Esophagus squamous epithelium (tissue), 5 donors: ENCODE data around the gene NHS. TPM values are rescaled to one million over a fixed set of nuclear protein-coding genes. Genes with fewer than 3 reads are reported as not detected.

Experiments
- DNase-seq: peaks from one replicate; lab custom pipeline; 2025; lab: John Stamatoyannopoulos, UW
- H3K27ac ChIP-seq, 4 donors: fragments of 200-600 bp; sonication (generic); one replicate each; pipeline ENCODE4 v1.5.1; 2016 to 2019; ENCODE audit warnings: mild to moderate bottlenecking in 1 of 4
- H3K27me3 ChIP-seq, 4 donors: fragments of 200-600 bp; sonication (generic); 1 replicate in 3 of 4; 2 replicates in 1 of 4; pipeline versions ENCODE4 v1.5.1 to v1.6.0; 2017 to 2021; ENCODE audit warnings: antibody characterized with exemption in 1 of 4
- H3K36me3 ChIP-seq, 3 donors: fragments of 200-600 bp; sonication (generic); one replicate each; pipeline ENCODE4 v1.5.1; 2016 to 2019
- H3K4me1 ChIP-seq, 3 donors: fragments of 200-600 bp; sonication (generic); one replicate each; pipeline ENCODE4 v1.5.1; 2017 to 2019
- H3K4me3 ChIP-seq, 4 donors: fragments of 200-600 bp; sonication (generic); 1 replicate in 3 of 4; 2 replicates in 1 of 4; pipeline ENCODE4 v1.5.1; 2016 to 2019; ENCODE audit warnings: mild to moderate bottlenecking in 2 of 4, moderate library complexity in 1 of 4
- H3K9me3 ChIP-seq, 3 donors: fragments of 200-600 bp; sonication (generic); one replicate each; pipeline ENCODE4 v1.5.1; 2016 to 2019
- CTCF ChIP-seq, 6 experiments: fragments of 450-650 bp in 4 of 6; fragments of 200-600 bp in 2 of 6; sonication (generic) in 2 of 6; IDR thresholded peaks; one replicate each; pipeline ENCODE4 v1.5.1; 2016 to 2019; ENCODE audit warnings: antibody characterized with exemption in 6 of 6, mild to moderate bottlenecking in 4 of 6, moderate library complexity in 4 of 6
- POLR2A ChIP-seq, 4 donors: fragments of 450-650 bp; IDR thresholded peaks; one replicate each; pipeline ENCODE4 v1.6.1; 2017; ENCODE audit warnings: antibody characterized with exemption in 4 of 4, mild to moderate bottlenecking in 4 of 4, moderate library complexity in 3 of 4
- WGBS, 2 donors: methylation state at CpG; one replicate each; pipeline ENCODE4 v1.1.5; 2018; 5-methylcytosine and 5-hydroxymethylcytosine counted together
- intact Hi-C: fragments of 100-400 bp; cut with DNase I; formaldehyde crosslinking; loops from one replicate; pipeline ENCODE4 v1.15.0; 2022
- total RNA-seq, 4 donors: library from RNA; depleted of rRNA; stranded (reverse); fragments of >200 nt; gene quantifications; one replicate each; pipeline ENCODE4 v1.1.0, GENCODE V29; 2016
- donor health status: DM: yes; HTN: yes; CAD: no.

NHS gene
- total RNA-seq, 4 donors from 2014 or later, result 1.2 to 3.4 (median 2.6) TPM

- H3K9me3 ChIP-seq, result no peaks in the 10 kb centered on the region
- no peak overlapping the region for H3K27ac ChIP-seq
- H3K36me3 ChIP-seq, result no peaks in the 10 kb centered on the region
- H3K4me1 ChIP-seq, result peaks cover 0 to 5% (median 5%) of the 10 kb centered on the region in 3 donors
- intact Hi-C loops, result no loop called here
- WGBS, 2 donors, result 68 to 87% methylated on average over 5 of the region's 5 CpGs
- no peaks in the 10 kb centered on the region for H3K27me3 ChIP-seq
- no peak for TF ChIP-seq CTCF (IDR thresholded peaks at IDR 0.05)
- no peak for TF ChIP-seq POLR2A (IDR thresholded peaks at IDR 0.05)
- DNase-seq, result no peak
- no peak overlapping the region for H3K4me3 ChIP-seq
Observed at GRCh38 chrX:17579026-17579425, 204.0 kb downstream of the NHS start.

GRCh38 chrX:17580539-17581152, 205.6 kb downstream of the NHS start:
- H3K4me3 ChIP-seq, result no peak overlapping the region
- no peaks in the 10 kb centered on the region for H3K27me3 ChIP-seq
- H3K4me1 ChIP-seq, result peaks cover 0 to 11% (median 8%) of the 10 kb centered on the region in 3 donors
- 50 to 92% methylated on average over 2 to 6 of the region's 6 CpGs for WGBS, 2 donors
- intact Hi-C loops, result loop anchor here (10.0 kb wide), 1 partner anchor 206 kb away; the partner anchor contains the start of gene NHS
- H3K9me3 ChIP-seq, result no peaks in the 10 kb centered on the region
- H3K27ac ChIP-seq, result peak overlapping the region in 1 of 4 donors; percentile 28
- H3K36me3 ChIP-seq, result no peaks in the 10 kb centered on the region
- DNase-seq, result no peak
- TF ChIP-seq CTCF (IDR thresholded peaks at IDR 0.05), result no peak
- no peak for TF ChIP-seq POLR2A (IDR thresholded peaks at IDR 0.05)

- H3K4me3 ChIP-seq, result no peak overlapping the region
- TF ChIP-seq POLR2A (IDR thresholded peaks at IDR 0.05) (no peak), CTCF (IDR thresholded peaks at IDR 0.05) (no peak)
- H3K4me1 ChIP-seq, result peaks cover 0 to 11% (median 8%) of the 10 kb centered on the region in 3 donors
- intact Hi-C loops, result loop anchor here (10.0 kb wide), 1 partner anchor 207 kb away; the partner anchor contains the start of gene NHS
- DNase-seq, result no peak
- H3K9me3 ChIP-seq, result no peaks in the 10 kb centered on the region
- no peaks in the 10 kb centered on the region for H3K27me3 ChIP-seq
- H3K36me3 ChIP-seq, result no peaks in the 10 kb centered on the region
- WGBS, 2 donors, result 38 to 41% methylated on average over 5 of the region's 5 CpGs
- no peak overlapping the region for H3K27ac ChIP-seq
Observed at GRCh38 chrX:17581641-17582040, 206.6 kb downstream of the NHS start.

- Histone ChIP-seq H3K36me3 (no peaks in the 10 kb centered on the region), H3K27me3 (no peaks in the 10 kb centered on the region), H3K4me1 (peaks cover 0 to 11% (median 8%) of the 10 kb centered on the region in 3 donors), H3K4me3 (no peak overlapping the region), H3K9me3 (no peaks in the 10 kb centered on the region), H3K27ac (no peak overlapping the region)
- WGBS, 2 donors, result 0 to 29% methylated on average over 1 to 4 of the region's 4 CpGs
- DNase-seq, result no peak
- TF ChIP-seq CTCF (IDR thresholded peaks at IDR 0.05) (no peak), POLR2A (IDR thresholded peaks at IDR 0.05) (no peak)
- intact Hi-C loops, result loop anchor here (10.0 kb wide), 1 partner anchor 209 kb away; the partner anchor contains the start of gene NHS
Observed at GRCh38 chrX:17584248-17584681, 209.3 kb downstream of the NHS start.

- 71 to 88% methylated on average over 3 of the region's 3 CpGs for WGBS, 2 donors
- no peak overlapping the region for H3K27ac ChIP-seq
- DNase-seq, result no peak
- intact Hi-C loops, result loop anchor here (5.0 to 10.0 kb wide), 2 partner anchors 210 to 343 kb away; partner anchors contain the start of gene NHS
- no peaks in the 10 kb centered on the region for H3K36me3 ChIP-seq
- no peak for TF ChIP-seq CTCF (IDR thresholded peaks at IDR 0.05)
- no peak for TF ChIP-seq POLR2A (IDR thresholded peaks at IDR 0.05)
- no peak overlapping the region for H3K4me3 ChIP-seq
- H3K4me1 ChIP-seq, result peaks cover 0 to 11% (median 8%) of the 10 kb centered on the region in 3 donors
- H3K27me3 ChIP-seq, result no peaks in the 10 kb centered on the region
- no peaks in the 10 kb centered on the region for H3K9me3 ChIP-seq
Observed at GRCh38 chrX:17585006-17585405, 210.0 kb downstream of the NHS start.
